8988T (cell line): ENCODE measurements around the gene CSNK2A1.

Experiments used
- DNase-seq: peaks from one replicate; pipeline ENCODE4 v3.0.0; 2011

CSNK2A1 gene

DNA sequence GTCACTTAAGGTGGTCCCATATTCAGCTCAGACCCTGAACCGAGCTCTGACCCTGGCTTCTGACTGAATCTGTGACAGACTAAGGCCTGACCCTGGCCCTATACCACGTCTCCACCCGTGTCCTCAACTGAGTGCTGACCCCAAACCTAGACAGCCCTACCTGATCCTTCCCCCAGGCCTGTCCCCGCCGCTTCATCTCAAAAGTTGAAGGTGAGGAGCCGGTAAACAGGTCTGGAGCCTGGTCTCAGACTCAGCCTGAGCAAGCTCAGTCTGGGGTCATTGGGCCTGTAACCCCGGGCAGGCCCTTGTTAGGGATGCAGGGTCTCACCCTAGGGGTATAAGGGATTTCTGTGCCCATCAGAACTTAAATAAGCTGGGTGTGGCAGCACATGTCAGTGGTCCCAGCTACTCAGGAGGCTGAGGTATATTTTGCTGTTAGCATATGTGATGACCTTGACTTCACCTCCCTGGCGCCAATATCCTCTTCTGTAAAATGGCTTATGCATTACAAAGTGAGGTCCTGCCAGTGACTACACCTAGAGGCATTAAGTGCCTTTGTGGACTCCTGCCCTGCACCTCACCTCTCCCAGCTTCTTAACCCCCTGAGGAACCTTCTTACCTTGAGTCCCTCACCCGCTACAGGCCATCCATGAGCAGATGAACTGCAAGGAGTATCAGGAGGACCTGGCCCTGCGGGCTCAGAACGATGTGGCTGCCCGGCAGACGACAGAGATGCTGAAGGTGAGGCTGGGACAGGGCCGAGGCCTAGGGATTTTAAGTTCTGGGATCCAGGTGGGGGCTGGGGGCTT is 115.5 kb downstream of the CSNK2A1 start:
- DNase-seq = no peak

DNA sequence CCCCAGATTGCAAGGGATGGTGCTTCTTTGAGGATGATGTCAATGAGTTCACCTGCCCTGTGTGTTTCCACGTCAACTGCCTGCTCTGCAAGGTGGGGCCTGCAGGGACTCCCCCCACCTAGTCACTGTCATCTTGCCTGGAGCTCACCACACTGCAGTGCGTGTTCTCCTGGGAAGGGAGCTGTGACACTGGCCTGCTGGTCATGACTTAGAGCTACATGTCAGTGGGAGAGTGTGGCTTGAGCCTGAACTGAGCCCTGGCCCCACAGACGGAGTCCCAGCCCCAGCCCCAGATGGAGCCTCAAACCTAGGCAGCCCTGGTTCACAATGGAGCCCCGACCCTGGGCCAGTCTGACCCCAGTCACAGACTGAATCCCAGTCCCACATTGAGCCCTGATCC is 116.2 kb downstream of the CSNK2A1 start:
- no peak for DNase-seq

DNA sequence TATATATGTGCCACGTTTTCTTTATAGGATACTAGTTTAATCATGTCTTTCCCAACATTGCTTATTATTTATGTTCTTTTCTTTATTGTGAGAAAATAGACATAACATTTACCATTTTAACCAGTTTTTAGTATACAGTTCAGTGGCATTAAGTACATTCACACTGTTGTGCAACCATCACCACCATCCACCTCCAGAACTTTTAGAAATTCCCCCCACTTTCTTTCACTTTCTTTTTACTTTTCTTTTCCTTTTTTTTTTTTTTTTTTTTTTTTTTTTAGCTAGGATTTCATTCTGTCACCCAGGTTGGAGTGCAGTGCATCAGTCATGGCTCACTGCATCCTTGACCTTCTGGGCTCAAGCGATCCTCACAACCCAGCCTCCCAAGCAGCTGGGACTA is 117.0 kb downstream of the CSNK2A1 start:
- no peak for DNase-seq
